ENCODE data around the gene KRTAP4-16. TPM values are rescaled to one million over a fixed set of nuclear protein-coding genes. Genes with fewer than 3 reads are reported as not detected.
"Not testable (repeated sequence)": the region's sequence is repeated elsewhere in the genome, so short reads cannot be mapped to it uniquely, and the experiment has no call there.

KRTAP4-16 gene
- total RNA-seq, 4 donors from 2014 or later: not detected

GRCh38 chr17:41147531-41148204 lies 45.7 kb upstream of the KRTAP4-16 start:
- H3K4me1 ChIP-seq: no peaks in the 10 kb centered on the region
- no peak overlapping the region for H3K27ac ChIP-seq
- H3K27me3 ChIP-seq: no peaks in the 10 kb centered on the region
- TF ChIP-seq POLR2A (IDR thresholded peaks at IDR 0.05) (no peak), CTCF (IDR thresholded peaks at IDR 0.05) (no peak)
- intact Hi-C loops (cut with DNase I): no loop called here
- DNase-seq: no peak
- no peaks in the 10 kb centered on the region for H3K36me3 ChIP-seq
- WGBS, 2 donors: 88 to 93% methylated on average over 2 of the region's 2 CpGs
- H3K9me3 ChIP-seq: peaks cover 0 to 14% (median 14%) of the 10 kb centered on the region in 3 donors
- no peak overlapping the region for H3K4me3 ChIP-seq

DNA sequence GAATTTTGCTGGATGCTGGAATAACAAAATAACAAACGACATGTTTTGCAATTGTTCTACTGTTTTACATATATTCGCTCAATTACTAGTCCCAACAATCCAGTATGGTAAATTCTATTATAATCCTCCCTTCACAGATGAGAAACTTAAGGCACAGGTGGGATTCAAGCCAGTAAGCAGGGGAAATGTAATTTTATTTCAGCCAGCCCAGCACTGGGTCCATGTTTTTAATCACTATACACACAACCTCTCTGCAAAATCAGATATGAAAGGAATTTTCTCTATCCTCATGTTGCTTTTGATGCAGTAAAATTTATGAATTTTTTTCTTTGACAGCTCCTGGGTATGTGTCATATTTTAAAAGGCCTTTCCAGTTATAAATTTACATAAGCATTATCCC lies 43.3 kb upstream of the KRTAP4-16 start:
- Histone ChIP-seq H3K27me3 (peaks cover 0 to 1% (median 0%) of the 10 kb centered on the region in 4 donors), H3K27ac (no peak overlapping the region), H3K4me3 (no peak overlapping the region), H3K4me1 (no peaks in the 10 kb centered on the region), H3K9me3 (peaks cover 0 to 21% (median 17%) of the 10 kb centered on the region in 3 donors), H3K36me3 (no peaks in the 10 kb centered on the region)
- TF ChIP-seq CTCF (IDR thresholded peaks at IDR 0.05) (no peak), POLR2A (IDR thresholded peaks at IDR 0.05) (no peak)
- intact Hi-C loops (cut with DNase I): no loop called here
- no peak for DNase-seq
- WGBS, 2 donors: 83 to 91% methylated on average over 2 of the region's 2 CpGs

GRCh38 chr17:41144846-41145245 lies 42.8 kb upstream of the KRTAP4-16 start:
- DNase-seq: no peak
- Histone ChIP-seq H3K27me3 (peaks cover 0 to 6% (median 0%) of the 10 kb centered on the region in 4 donors), H3K36me3 (no peaks in the 10 kb centered on the region), H3K9me3 (peaks cover 0 to 25% (median 18%) of the 10 kb centered on the region in 3 donors), H3K27ac (no peak overlapping the region), H3K4me3 (no peak overlapping the region), H3K4me1 (no peaks in the 10 kb centered on the region)
- 82 to 84% methylated on average over 1 of the region's 1 CpG for WGBS, 2 donors
- no peak for TF ChIP-seq POLR2A (IDR thresholded peaks at IDR 0.05)
- no peak for TF ChIP-seq CTCF (IDR thresholded peaks at IDR 0.05)
- intact Hi-C loops (cut with DNase I): no loop called here

DNA sequence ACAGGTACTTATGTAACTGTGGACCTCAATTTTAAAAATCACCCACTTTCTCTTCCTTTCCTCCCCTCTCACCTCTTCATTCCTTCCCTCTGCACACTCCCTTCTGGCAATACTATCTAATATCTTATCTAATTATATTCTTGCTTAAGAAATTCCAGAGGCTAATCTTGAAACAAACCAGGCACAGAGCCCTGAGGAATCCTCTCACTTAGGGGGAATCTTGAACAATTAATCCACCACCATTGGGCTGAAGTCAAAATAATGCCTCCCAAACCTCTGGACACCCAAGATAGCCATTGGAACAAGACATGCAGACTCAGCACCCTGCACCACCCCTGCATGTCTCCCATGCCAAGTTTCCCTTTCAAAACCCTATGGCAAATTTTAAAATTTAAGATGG lies 39.4 kb upstream of the KRTAP4-16 start:
- Histone ChIP-seq H3K27ac (no peak overlapping the region), H3K9me3 (peaks cover 0 to 27% (median 18%) of the 10 kb centered on the region in 3 donors), H3K36me3 (no peaks in the 10 kb centered on the region), H3K4me1 (no peaks in the 10 kb centered on the region), H3K4me3 (no peak overlapping the region), H3K27me3 (peaks cover 0 to 9% (median 0%) of the 10 kb centered on the region in 4 donors)
- TF ChIP-seq POLR2A (IDR thresholded peaks at IDR 0.05): no peak
- no peak for TF ChIP-seq CTCF (IDR thresholded peaks at IDR 0.05)
- DNase-seq: no peak
- intact Hi-C loops (cut with DNase I): no loop called here

DNA sequence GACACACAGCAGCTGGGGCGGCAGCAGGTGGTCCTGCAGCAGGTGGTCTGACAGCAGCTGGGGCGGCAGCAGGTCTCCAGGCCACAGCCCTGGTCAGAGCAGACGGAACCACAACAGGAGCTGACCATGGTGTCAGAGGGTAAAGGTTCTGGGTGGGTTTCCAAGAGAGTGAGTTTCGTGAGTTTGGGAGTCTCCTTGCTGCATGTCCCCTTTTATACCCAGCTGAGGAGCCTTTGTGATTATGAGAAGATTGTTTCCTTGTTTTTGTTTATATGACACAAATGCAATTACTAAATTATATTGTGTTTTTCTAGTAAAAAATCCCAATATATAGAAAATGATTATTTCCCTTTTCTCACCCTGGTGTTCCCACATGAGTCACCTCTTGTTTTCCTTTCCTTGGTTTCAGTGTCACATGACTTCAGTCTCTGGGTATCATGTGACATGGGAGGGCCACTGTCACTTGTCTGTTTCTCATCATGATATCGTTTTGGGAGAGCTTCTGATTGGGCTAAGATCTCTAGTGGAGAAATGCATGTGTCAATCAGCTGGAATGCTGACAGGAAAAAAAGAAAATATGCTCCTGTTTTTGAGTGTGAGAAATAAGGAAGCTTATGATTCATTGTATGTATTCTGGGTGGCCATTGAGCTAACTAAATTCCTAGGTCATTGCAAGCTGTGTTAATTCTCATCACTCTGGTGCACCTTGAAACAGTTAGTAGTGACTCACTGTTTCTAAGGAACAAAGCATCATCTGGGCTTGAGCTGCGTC lies 38.5 kb upstream of the KRTAP4-16 start, which contains the start of gene KRTAP4-6:
Gene KRTAP4-6 (minus strand): TSS at position 185 of the 772 bp plus-strand sequence. CDS start 57 bp downstream, at position 128.
- TF ChIP-seq CTCF (IDR thresholded peaks at IDR 0.05) (no peak), POLR2A (IDR thresholded peaks at IDR 0.05) (no peak)
- no peak within 1 kb of the TSS for H3K4me3 ChIP-seq
- WGBS, 2 donors: 70 to 75% methylated on average over 6 of the region's 6 CpGs
- peaks cover 0 to 9% (median 0%) of the 10 kb centered on the region in 4 donors for H3K27me3 ChIP-seq
- no peak for DNase-seq
- no peaks in the 10 kb centered on the region for H3K4me1 ChIP-seq
- H3K27ac ChIP-seq: no peak within 1 kb of the TSS
- H3K36me3 ChIP-seq: no peaks in the 10 kb centered on the region
- peaks cover 0 to 27% (median 18%) of the 10 kb centered on the region in 3 donors for H3K9me3 ChIP-seq
- intact Hi-C loops (cut with DNase I): no loop called here

- H3K9me3 ChIP-seq: peaks cover 0 to 27% (median 18%) of the 10 kb centered on the region in 3 donors
- H3K27me3 ChIP-seq; H3K4me3 ChIP-seq; intact Hi-C loops (cut with DNase I); DNase-seq; H3K4me1 ChIP-seq; H3K27ac ChIP-seq; H3K36me3 ChIP-seq: not testable (repeated sequence)
- 86 to 92% methylated on average over 2 to 8 of the region's 12 CpGs for WGBS, 2 donors
Measured at GRCh38 chr17:41139865-41140264, 37.9 kb upstream of the KRTAP4-16 start.

Data from esophagus squamous epithelium (tissue), 5 donors.